GM10847 (cell line): Measurements from ENCODE around the gene MAPK8IP1.

Experiments used
- POLR2A ChIP-seq: IDR thresholded peaks from 2 replicates; pipeline ENCODE4 v1.6.1; 2011; ENCODE audit not compliant: insufficient read length; ENCODE audit errors: extremely low read depth

MAPK8IP1 gene

GRCh38 chr11:45885274-45885920 is at the start of gene MAPK8IP1:
TSS of gene MAPK8IP1 (plus strand) at chr11:45885651. CDS start at chr11:45885821, 170 bp downstream.
- no peak for TF ChIP-seq POLR2A

DNA sequence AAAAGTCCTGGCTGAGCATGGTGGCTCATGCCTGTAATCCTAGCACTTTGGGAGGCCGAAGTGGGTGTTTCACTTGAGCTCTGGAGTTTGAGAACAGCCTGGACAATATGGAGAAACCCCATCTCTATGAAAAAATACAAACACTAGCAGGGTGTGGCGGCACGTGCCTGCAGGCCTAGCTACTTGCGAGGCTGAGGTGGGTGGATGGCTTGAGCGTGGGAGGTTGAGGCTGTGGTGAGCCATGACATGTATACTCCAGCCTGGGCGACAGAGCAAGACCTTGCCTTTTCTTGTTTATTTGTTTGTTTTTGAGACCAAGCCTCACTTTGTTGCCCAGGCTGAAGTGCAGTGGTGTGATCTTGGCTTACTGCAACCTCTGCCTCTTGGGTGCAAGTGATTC is 46.2 kb upstream of the MAPK8IP1 start:
- TF ChIP-seq POLR2A: no peak

DNA sequence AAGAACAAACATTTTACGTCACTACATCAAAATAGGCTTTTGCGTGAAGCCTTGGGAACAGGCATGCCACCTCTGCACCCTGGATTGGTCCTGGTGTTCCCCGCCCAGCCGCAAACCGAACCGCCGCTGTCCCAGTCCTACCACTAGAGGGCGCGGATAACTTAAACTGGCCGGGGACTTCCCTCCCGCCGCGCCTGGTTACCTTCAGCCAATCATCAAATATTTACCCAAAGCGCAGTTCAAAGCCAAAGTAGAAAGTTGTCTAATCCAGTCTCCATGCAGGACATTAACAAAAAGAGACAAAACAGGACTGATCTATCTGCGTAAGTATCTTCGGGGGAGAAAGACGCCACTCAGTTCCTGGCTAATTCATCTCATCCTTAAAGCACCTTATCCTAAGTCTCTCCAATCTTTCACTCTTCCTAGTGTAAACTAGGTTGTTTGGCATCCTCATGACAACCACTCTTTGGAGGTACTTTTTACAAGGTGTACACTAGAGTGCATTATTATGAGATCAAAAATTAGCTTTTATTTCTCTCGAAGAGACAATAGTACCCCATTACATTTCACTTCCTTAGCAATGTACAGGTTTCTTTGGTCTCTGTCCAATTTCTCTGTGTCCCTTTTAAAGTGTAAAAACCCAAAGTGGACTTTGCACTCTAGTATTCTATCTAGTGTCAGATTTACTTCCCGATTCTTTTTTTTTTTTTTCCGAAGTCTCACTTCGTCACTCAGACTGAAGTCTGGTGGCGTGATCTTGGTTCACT is 42.1 kb upstream of the MAPK8IP1 start:
- TF ChIP-seq POLR2A: no peak

DNA sequence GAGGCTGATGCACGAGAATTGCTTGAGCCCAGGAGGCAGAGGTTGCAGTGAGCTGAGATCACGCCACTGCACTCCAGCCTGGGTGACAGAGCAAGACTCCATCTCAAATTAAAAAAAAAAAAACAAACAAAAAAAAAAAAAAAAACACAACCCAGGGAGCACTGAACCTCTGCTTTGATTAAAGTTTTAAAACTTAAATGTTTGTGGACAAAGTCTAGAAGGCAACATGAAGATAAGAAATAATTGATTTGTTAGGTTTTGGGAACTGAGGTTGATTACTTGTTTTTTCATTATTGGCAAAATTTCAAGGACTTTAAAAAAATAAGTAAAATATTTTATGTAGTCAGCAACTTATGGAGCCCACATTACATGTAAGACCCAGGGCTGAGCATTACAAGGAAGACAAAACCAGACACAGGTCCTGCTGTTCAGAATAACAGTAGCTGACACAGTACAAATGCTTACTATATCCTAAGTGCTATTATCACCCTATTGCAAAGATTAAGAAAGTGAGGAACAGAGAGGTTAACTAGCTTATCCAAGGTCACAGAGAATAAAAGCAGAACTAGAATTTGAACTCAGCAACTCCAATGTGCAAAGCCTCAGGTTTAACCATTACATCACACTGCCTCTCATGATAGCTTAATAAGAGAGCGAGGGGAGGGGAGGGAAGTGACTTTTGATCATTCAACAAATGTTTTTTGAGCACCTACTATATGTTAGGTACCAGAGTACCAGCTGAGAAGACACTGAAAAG is 40.5 kb upstream of the MAPK8IP1 start:
- no peak for TF ChIP-seq POLR2A

DNA sequence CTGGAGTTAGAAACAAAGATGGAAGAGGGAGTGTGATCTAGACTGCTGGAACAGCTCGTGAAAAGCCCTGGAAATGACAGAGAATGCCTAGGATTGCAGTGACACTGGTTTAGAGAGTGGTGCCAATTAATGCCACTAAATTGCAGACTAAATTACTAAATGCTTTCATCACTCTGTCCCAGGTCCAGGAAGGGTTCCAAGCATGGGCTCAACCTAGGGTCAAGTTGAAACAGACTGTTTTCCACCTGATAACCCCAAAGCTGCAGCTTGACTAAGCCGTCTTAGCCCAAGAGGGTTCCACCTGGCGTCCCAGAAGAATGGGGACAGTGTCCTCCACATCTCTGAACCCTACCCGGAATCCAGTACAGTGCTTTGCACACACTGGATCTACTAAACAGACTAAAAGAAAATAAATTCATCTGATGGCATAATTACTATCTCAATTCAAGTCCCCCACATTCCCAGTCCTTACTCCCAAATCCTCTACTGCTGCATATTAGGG is 39.2 kb upstream of the MAPK8IP1 start:
- no peak for TF ChIP-seq POLR2A

GRCh38 chr11:45846974-45847910 is 38.2 kb upstream of the MAPK8IP1 start, which contains the start of gene CRY2:
TSS of gene CRY2 (plus strand) at chr11:45847475. CDS start at chr11:45847491, 16 bp downstream.
- peak; percentile 89 for TF ChIP-seq POLR2A

GRCh38 chr11:45847911-45848316 is 37.5 kb upstream of the MAPK8IP1 start:
- TF ChIP-seq POLR2A: no peak

DNA sequence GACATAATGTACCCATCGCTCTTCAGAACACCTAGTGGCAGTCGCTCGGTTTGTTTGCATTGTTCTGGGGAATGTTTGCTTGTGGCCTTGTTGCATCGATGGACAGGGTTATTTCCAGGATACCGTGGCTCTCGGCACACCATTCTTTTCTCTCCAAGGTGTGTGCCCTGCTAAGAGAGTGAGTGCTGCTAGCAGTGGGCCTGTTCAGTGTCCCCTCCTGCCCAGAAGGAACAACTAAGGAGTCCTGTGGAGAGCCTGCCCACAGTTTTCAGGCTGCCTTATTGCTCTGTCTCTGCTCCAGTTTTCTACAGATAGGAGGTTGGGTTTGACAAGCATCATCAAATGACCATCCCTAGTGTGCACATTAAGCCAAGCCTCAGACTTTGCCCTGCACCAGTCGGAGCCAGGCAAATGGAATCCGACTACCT is 36.8 kb upstream of the MAPK8IP1 start:
- TF ChIP-seq POLR2A: no peak

GRCh38 chr11:45850446-45850845 is 35.0 kb upstream of the MAPK8IP1 start:
- TF ChIP-seq POLR2A: no peak

GRCh38 chr11:45851228-45851627 is 34.2 kb upstream of the MAPK8IP1 start:
- TF ChIP-seq POLR2A: no peak

- TF ChIP-seq POLR2A: no peak
These were observed 33.3 kb upstream of the MAPK8IP1 start for GRCh38 chr11:45852018-45852711.

GRCh38 chr11:45852712-45853101 is 32.7 kb upstream of the MAPK8IP1 start:
- TF ChIP-seq POLR2A: no peak

GRCh38 chr11:45853332-45854219 is 31.9 kb upstream of the MAPK8IP1 start:
- TF ChIP-seq POLR2A: no peak
